Fibroblast of lung (primary cell): Measurements from ENCODE around the gene USP20. TPM values are rescaled to one million over a fixed set of nuclear protein-coding genes. Genes with fewer than 3 reads are reported as not detected.
"Not testable (repeated sequence)": the region's sequence is repeated elsewhere in the genome, so short reads cannot be mapped to it uniquely, and the experiment has no call there.

ENCODE experiments used
- DNase-seq, 2 donors: peaks; one replicate each; pipeline versions ENCODE4 v3.0.0 to v3.0.0-alpha.2; 2010; ENCODE audit warnings: low read depth in 2 of 2
- H2AFZ ChIP-seq: 2 replicates; pipeline ENCODE4 v1.5.1; 2012; ENCODE audit warnings: low read length, control low read depth, inconsistent platforms
- H3K27ac ChIP-seq: 2 replicates; pipeline ENCODE4 v1.5.1; 2011; ENCODE audit warnings: low read length, control low read depth; ENCODE audit not compliant: insufficient read depth
- H3K27me3 ChIP-seq: 2 replicates; pipeline ENCODE4 v1.5.1; 2011; ENCODE audit warnings: mild to moderate bottlenecking, low read length; ENCODE audit not compliant: control insufficient read depth, insufficient read depth
- H3K36me3 ChIP-seq: 2 replicates; pipeline ENCODE4 v1.5.1; 2011; ENCODE audit warnings: low read length; ENCODE audit not compliant: control insufficient read depth, insufficient read depth
- H3K4me1 ChIP-seq: 2 replicates; pipeline ENCODE4 v1.5.1; 2011; ENCODE audit warnings: low read length; ENCODE audit not compliant: control insufficient read depth, insufficient read depth; ENCODE audit errors: extremely low read depth
- H3K4me2 ChIP-seq: 2 replicates; pipeline ENCODE4 v1.5.1; 2011; ENCODE audit warnings: low read length, control low read depth; ENCODE audit not compliant: insufficient read depth; ENCODE audit errors: extremely low read depth
- H3K4me3 ChIP-seq, 4 experiments: fragments of 200-600 bp in 1 of 4; sonication (generic) in 1 of 4; replicated peaks in 1 of 4; 2 replicates each; pipeline ENCODE4 v1.5.1; 2011 to 2016; ENCODE audit warnings: low read length in 4 of 4, low read depth in 3 of 4, mild to moderate bottlenecking in 3 of 4, control low read depth in 2 of 4, inconsistent platforms in 1 of 4, mixed read lengths in 1 of 4; ENCODE audit not compliant: insufficient read depth in 1 of 4; ENCODE audit errors: control extremely low read depth in 1 of 4
- H3K79me2 ChIP-seq: 2 replicates; pipeline ENCODE4 v1.5.1; 2012; ENCODE audit warnings: mild to moderate bottlenecking, low read length, inconsistent platforms; ENCODE audit not compliant: control insufficient read depth, insufficient read depth
- H3K9ac ChIP-seq: 2 replicates; pipeline ENCODE4 v1.5.1; 2011; ENCODE audit warnings: mild to moderate bottlenecking, low read length, control low read depth; ENCODE audit not compliant: insufficient read depth
- H3K9me3 ChIP-seq: 2 replicates; pipeline ENCODE4 v1.5.1; 2012; ENCODE audit warnings: low read depth, low read length; ENCODE audit not compliant: control insufficient read depth, insufficient read depth
- H4K20me1 ChIP-seq: 2 replicates; pipeline ENCODE4 v1.5.1; 2011; ENCODE audit warnings: low read length; ENCODE audit not compliant: control insufficient read depth, insufficient read depth; ENCODE audit errors: extremely low read depth
- EZH2 ChIP-seq: IDR thresholded peaks from 2 replicates; pipeline ENCODE4 v1.5.1; 2012; ENCODE audit warnings: low read length, control low read depth, mild to moderate bottlenecking; ENCODE audit errors: missing control alignments
- polyA plus RNA-seq, 2 donors: library from polyadenylated mRNA; depleted of rRNA in 1 of 2; stranded (reverse) in 1 of 2; unstranded in 1 of 2; fragments of >200 nt; gene quantifications; 2 replicates each; pipeline ENCODE4 v1.2.1, GENCODE V29; 2011 to 2012; ENCODE audit warnings: missing spikeins in 1 of 2
- total RNA-seq: library from RNA; depleted of rRNA; stranded (reverse); fragments of >200 nt; gene quantifications from 2 replicates; pipeline ENCODE4 v1.2.1, GENCODE V29; 2014
- TF ChIP-seq, protein P1 (sequence below), 2 donors: IDR thresholded peaks in 1 of 2; conservative IDR thresholded peaks in 1 of 2; 1 replicate in 1 of 2; 2 replicates in 1 of 2; pipeline ENCODE4 v1.5.1; 2011 to 2012; ENCODE audit warnings: low read length in 2 of 2, control low read depth in 1 of 2, inconsistent platforms in 1 of 2, low read depth in 1 of 2, mild to moderate bottlenecking in 1 of 2

Gene USP20
- total and polyA plus RNA-seq, 2 donors (not counting 1 experiment from before 2014, with no cell fraction given) = 6.7 to 12.9 TPM

DNA sequence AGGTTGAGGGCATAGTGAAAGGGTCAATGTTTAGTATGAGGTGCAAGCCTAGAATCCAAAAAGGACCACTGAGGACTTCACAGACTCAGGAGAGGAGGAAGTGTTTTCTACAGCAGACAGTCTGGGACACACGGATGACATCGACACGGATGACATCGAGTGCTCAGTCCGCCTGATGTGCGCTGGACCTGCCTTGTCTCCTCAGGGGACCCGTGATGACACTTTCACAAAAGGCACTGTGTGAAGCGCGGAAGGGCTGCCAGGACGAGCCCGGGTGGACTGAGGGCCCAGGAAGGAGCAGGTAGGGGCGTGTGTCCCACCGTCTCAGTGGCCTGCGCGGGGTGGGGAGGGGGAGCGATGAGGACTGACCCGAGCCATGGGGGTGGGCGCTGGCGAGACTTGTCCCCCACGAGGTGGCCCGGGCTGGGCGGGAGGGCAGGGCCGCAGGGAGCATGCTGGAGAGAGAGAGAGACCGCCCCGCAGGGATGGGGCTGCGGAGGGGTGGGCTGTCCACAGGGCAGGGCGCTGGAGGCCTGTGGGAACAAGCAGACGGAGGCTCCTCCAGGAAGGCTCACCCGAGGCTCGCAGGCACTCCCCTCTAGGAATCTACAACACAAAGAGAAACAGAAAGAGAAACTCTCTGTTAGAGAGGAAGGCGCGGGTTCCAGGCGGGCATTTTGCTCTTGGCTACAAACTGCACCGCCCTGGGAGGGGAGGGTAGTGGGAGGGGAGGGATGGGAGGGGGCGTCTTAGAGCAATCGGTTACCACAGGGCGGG, 54.9 kb downstream of the USP20 start:
- no peak overlapping the region for H3K4me2 ChIP-seq
- H3K9me3 ChIP-seq = no peaks in the 10 kb centered on the region
- H3K9ac ChIP-seq = no peak overlapping the region
- no peaks in the 10 kb centered on the region for H3K79me2 ChIP-seq
- no peak for DNase-seq
- no peak overlapping the region for H3K4me3 ChIP-seq
- no peak overlapping the region for H3K27ac ChIP-seq
- no peaks in the 10 kb centered on the region for H4K20me1 ChIP-seq
- TF ChIP-seq EZH2 = no peak
- TF ChIP-seq, protein P1, sequence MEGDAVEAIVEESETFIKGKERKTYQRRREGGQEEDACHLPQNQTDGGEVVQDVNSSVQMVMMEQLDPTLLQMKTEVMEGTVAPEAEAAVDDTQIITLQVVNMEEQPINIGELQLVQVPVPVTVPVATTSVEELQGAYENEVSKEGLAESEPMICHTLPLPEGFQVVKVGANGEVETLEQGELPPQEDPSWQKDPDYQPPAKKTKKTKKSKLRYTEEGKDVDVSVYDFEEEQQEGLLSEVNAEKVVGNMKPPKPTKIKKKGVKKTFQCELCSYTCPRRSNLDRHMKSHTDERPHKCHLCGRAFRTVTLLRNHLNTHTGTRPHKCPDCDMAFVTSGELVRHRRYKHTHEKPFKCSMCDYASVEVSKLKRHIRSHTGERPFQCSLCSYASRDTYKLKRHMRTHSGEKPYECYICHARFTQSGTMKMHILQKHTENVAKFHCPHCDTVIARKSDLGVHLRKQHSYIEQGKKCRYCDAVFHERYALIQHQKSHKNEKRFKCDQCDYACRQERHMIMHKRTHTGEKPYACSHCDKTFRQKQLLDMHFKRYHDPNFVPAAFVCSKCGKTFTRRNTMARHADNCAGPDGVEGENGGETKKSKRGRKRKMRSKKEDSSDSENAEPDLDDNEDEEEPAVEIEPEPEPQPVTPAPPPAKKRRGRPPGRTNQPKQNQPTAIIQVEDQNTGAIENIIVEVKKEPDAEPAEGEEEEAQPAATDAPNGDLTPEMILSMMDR (conservative IDR thresholded peaks at IDR 0.05 in 1 of 2, IDR thresholded peaks at IDR 0.05 in 1 of 2; ENCODE audit: low read depth in 1 of 2, low read length in 2 of 2) = no peak
- no peak overlapping the region for H2AFZ ChIP-seq
- no peaks in the 10 kb centered on the region for H3K27me3 ChIP-seq
- H3K36me3 ChIP-seq = peaks cover 8% of the 10 kb centered on the region
- peaks cover 7% of the 10 kb centered on the region for H3K4me1 ChIP-seq

DNA sequence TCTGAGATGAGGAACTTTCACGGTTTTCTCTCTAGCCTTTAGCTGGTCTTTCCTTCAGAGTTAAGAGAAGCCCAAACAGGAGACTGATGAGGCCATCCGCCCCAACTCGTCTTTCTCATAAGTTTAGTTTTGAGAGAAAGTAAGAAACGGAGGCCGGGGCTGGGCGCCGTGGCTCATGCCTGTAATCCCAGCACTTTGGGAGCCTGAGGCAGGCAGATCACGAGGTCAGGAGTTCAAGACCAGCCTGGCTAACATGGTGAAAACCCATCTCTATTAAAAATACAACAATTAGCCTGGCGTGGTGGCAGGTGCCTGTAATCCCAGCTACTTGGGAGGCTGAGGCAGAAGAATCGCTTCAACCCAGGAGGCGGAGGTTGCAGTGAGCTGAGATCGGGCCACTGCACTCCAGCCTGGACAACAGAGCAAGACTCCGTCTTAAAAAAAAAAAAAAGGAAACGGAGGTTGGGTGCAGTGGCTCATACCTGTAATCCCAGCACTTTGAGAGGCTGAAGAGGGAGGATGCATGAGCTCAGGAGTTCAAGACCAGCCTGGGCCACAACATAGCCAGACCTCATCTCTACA, 55.6 kb downstream of the USP20 start:
- not testable (repeated sequence) for H3K9ac ChIP-seq, H3K27me3 ChIP-seq, DNase-seq, H3K4me3 ChIP-seq, H4K20me1 ChIP-seq, H3K36me3 ChIP-seq, H3K4me1 ChIP-seq, H3K79me2 ChIP-seq, H3K27ac ChIP-seq, H2AFZ ChIP-seq, H3K4me2 ChIP-seq, H3K9me3 ChIP-seq

DNA sequence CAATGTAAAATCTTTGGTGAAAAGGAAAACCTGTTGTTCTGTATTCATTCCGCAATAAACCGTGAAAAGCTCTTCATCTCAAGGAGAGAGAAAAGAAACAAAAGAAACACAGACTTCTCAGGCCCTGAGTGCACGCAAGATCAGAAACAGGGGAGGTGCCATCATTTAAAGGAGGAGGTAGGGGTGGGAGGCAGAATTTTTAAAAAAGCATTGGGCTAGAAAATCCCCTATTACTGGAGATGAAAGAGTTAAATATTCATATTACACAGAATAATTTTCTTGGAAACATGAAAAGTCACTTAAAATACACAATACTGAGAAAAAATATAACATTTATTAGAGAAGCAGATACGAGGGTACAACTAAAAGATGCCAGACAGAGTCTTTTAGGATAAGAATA, 56.3 kb downstream of the USP20 start:
- Histone ChIP-seq H3K4me3 (no peak overlapping the region), H4K20me1 (no peaks in the 10 kb centered on the region), H3K79me2 (no peaks in the 10 kb centered on the region), H3K9ac (no peak overlapping the region), H3K27ac (no peak overlapping the region), H3K9me3 (no peaks in the 10 kb centered on the region), H3K36me3 (peaks cover 8% of the 10 kb centered on the region), H3K27me3 (no peaks in the 10 kb centered on the region), H2AFZ (no peak overlapping the region), H3K4me2 (peak overlapping the region; percentile 70), H3K4me1 (peaks cover 3% of the 10 kb centered on the region)
- no peak for DNase-seq
- no peak for TF ChIP-seq EZH2
- TF ChIP-seq, protein P1 (conservative IDR thresholded peaks at IDR 0.05 in 1 of 2, IDR thresholded peaks at IDR 0.05 in 1 of 2; ENCODE audit: low read depth in 1 of 2, low read length in 2 of 2) = no peak
